HG02571 (cell line): Measurements from ENCODE around the gene GOLGA8N.

Experiments used
- ATAC-seq: cut with Tn5 transposase; IDR thresholded peaks from one replicate; pipeline ENCODE4 v1.9.1; 2021; ENCODE audit warnings: mild to moderate bottlenecking, moderate library complexity; ENCODE audit not compliant: unreplicated experiment

Gene GOLGA8N

DNA sequence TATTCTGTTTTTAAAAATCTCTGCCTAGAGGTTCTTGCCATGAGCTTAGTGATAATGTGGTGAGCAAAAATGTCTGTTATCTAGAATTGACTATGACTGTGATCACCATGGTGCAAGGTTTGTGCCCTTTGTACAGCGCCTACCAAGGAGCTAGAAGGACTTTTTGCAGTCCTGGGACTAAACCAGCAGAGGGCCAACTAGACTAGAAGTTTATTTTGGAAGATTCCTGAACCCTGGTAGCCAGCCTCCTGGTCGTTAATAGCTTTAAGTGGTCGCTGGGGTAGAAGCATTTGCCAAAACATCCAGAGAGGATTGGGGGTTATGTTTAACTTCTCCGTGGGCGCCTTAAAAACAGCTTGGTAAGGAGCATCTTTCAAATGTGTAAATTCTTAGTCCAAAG, 56.1 kb downstream of the GOLGA8N start:
- no peak for ATAC-seq

DNA sequence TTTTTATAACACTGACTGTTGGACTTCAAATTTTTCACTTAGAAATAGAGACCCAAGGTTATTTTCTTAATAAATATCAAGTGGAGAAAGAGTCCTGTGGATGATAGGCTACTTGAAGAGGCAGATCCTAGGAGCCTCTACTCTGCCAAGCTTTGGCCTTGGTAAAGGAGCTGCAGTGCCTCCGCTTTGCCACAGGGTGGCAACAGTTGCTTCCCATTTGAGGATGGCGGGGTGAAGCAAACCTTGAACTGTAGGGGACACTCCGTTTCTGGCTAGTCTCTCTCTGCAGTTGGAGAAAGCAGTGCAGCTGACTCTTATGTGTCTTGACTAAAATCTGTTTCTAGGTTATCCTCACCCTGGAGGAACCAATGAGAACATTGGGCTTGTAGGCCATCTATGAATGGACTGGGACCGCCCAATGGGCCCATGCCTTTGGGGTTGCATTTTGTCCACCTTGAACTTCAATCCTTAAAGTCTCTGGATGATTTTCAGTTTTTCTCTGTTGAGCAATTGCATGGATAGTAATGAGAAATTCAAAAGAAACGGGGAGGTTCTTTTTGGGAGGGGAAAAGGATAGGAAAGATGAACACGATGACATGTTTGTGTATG, 58.1 kb downstream of the GOLGA8N start:
- ATAC-seq: peak; percentile 78

DNA sequence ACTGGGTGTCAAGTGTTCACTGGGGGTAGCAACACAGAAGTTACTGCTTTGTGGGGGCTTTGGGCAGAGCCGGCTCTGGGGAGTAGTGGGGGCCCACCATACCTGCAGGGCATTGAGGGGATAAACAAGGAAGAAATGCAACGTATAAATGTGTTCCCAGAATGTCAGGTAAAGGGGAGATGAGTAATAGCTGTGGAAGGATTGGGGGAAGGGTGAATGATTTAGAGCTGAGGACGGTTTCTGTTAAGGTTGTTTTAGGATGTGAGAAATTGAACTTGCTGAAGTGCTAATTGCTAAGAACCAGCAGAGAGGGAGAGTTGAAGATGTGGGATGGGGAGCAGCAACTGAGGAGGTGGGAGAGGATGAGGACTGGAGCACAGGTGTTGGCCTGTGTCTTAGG, 58.9 kb downstream of the GOLGA8N start:
- ATAC-seq: no peak

DNA sequence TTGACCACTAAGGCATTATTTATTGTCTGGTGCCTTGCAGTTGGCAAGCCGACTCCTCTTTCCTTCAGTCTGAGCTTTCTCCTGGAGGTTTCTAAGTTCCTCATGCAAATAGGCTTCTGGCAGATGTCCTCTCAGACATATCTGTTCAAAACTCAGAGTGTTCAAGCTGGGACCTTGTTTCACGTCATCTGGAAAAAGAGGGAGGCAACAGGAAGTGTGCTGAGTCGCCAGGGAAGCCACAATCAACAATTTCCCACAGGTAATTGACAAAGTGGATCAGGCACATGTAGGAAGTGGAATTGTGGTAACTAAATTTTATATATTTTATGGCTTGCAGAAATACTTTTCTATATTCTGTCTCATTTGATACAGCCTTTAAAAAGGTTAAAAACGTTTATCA, 62.8 kb downstream of the GOLGA8N start:
- ATAC-seq: no peak

DNA sequence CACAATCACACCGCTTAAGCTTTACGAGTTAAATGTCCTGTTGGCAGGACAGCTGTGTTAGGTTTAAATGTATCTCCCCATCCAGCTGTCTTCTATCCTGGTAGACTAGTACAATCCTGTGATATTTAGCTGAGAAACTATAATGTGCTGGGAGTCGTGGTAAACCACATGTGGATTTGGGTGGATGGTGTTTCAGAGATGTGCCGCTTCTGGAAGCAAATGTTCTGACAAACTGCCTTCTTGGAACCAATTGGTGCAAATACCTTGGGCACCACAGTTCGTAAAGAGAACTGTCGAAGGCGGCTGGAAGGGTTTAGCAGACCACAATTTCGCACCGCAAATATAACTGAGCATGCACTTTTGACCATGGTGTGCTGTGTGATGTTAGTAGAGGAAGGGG, 63.2 kb downstream of the GOLGA8N start:
- ATAC-seq: no peak
